GM12878 (cell line): Measurements from ENCODE around the gene FANCD2OS. TPM values are rescaled to one million over a fixed set of nuclear protein-coding genes. Genes with fewer than 3 reads are reported as not detected.
"Not testable (repeated sequence)": the region's sequence is repeated elsewhere in the genome, so short reads cannot be mapped to it uniquely, and the experiment has no call there.

Source experiments
- ATAC-seq: fragments of 200-7000 bp; cut with Tn5 transposase; 3 replicates; pipeline ENCODE4 v1.9.1; 2020; ENCODE audit warnings: mild to moderate bottlenecking, moderate library complexity
- BruUV-seq: library from RNA; stranded (reverse); fragments of 400-500 nt; replicated peaks from 2 replicates; lab custom pipeline; 2021; lab: Mats Ljungman, UMichigan
- CTCF ChIA-PET: fragments of 300-600 bp; sonication (Branson Sonifier 250); formaldehyde crosslinking; extraction: SDS; loops from one replicate; lab custom pipeline; 2021; ENCODE audit warnings: inconsistent platforms; lab: Yijun Ruan, JAX
- POLR2A ChIA-PET: fragments of 350-600 bp; formaldehyde crosslinking; extraction: SDS; loops from one replicate; lab custom pipeline; 2021; ENCODE audit warnings: inconsistent platforms; lab: Charles Lee
- RAD21 ChIA-PET: fragments of 300-600 bp; sonication (Branson Sonifier 250); formaldehyde crosslinking; loops from one replicate; lab custom pipeline; 2023; ENCODE audit warnings: antibody characterized with exemption; ENCODE audit not compliant: unreplicated experiment; lab: Charles Lee
- SMC1A ChIA-PET: fragments of 300-600 bp; sonication (Branson Sonifier 250); formaldehyde crosslinking; loops from one replicate; lab custom pipeline; 2023; ENCODE audit not compliant: unreplicated experiment, uncharacterized antibody; lab: Charles Lee
- DNase-seq: peaks from one replicate; pipeline ENCODE4 v3.0.0-alpha.2; 2011; ENCODE audit warnings: low read depth, low spot score
- FAIRE-seq: peaks from 3 replicates; lab custom pipeline; 2011; peaks lifted over from hg19 to GRCh38; lab: Jason Lieb, UNC
- H2AFZ ChIP-seq: 2 replicates; pipeline ENCODE4 v1.6.0; 2011; ENCODE audit warnings: low read depth, low read length, control low read depth; ENCODE audit not compliant: control insufficient read depth
- H3K27ac ChIP-seq: 2 replicates; pipeline ENCODE4 v1.5.1; 2011; ENCODE audit warnings: control low read depth; ENCODE audit not compliant: control insufficient read depth, insufficient read depth
- H3K27me3 ChIP-seq, 2 experiments: replicated peaks in 1 of 2; 2 replicates each; pipeline versions ENCODE4 v1.6.0 to v1.6.1; 2011; ENCODE audit warnings: low read length in 1 of 2; ENCODE audit not compliant: control insufficient read depth in 2 of 2, insufficient read depth in 2 of 2
- H3K36me3 ChIP-seq, 2 experiments: 2 replicates each; pipeline ENCODE4 v1.5.1; 2011; ENCODE audit warnings: low read length in 1 of 2; ENCODE audit not compliant: control insufficient read depth in 2 of 2, insufficient read depth in 2 of 2
- H3K4me1 ChIP-seq: 2 replicates; pipeline ENCODE4 v1.6.1; 2011; ENCODE audit warnings: mild to moderate bottlenecking, low read length, moderate library complexity, mixed read lengths; ENCODE audit not compliant: control insufficient read depth, insufficient read depth
- H3K4me2 ChIP-seq: 2 replicates; pipeline ENCODE4 v1.6.0; 2011; ENCODE audit warnings: control low read depth; ENCODE audit not compliant: control insufficient read depth, insufficient read depth
- H3K4me3 ChIP-seq: fragments of 200-600 bp; sonication (generic); 2 replicates; pipeline ENCODE4 v1.5.1; 2016
- H3K79me2 ChIP-seq: 2 replicates; pipeline ENCODE4 v1.6.0; 2011; ENCODE audit warnings: low read length; ENCODE audit not compliant: control insufficient read depth, insufficient read depth
- H3K9ac ChIP-seq: 2 replicates; pipeline ENCODE4 v1.8.0; 2011; ENCODE audit warnings: low read length, control low read depth, mixed read lengths; ENCODE audit not compliant: control insufficient read depth, insufficient read depth
- H3K9me3 ChIP-seq: replicated peaks from 3 replicates; pipeline ENCODE4 v1.5.1; 2011; ENCODE audit warnings: mild to moderate bottlenecking, low read length; ENCODE audit not compliant: control insufficient read depth, insufficient read depth
- H4K20me1 ChIP-seq: 2 replicates; pipeline ENCODE4 v1.6.0; 2011; ENCODE audit not compliant: control insufficient read depth, insufficient read depth
- E2F8 ChIP-seq: fragments of 450-650 bp; IDR thresholded peaks from 2 replicates; pipeline ENCODE4 v1.6.1; 2018; ENCODE audit warnings: mild to moderate bottlenecking, low read depth, moderate library complexity; ENCODE audit not compliant: partially characterized antibody
- NBN ChIP-seq: fragments of 450-650 bp; IDR thresholded peaks from 2 replicates; pipeline ENCODE4 v1.6.1; 2016
- SP1 ChIP-seq: IDR thresholded peaks from one replicate; pipeline ENCODE4 v1.6.1; 2011; ENCODE audit warnings: low read depth, low read length
- WGBS: methylation state at CpG from one replicate; pipeline ENCODE4 v1.1.6; 2016; ENCODE audit warnings: low lambda C conversion rate; ENCODE audit not compliant: insufficient replicate concordance, insufficient coverage; ENCODE audit errors: missing lambda C conversion rate; 5-methylcytosine and 5-hydroxymethylcytosine counted together
- in situ Hi-C: fragments of 300-500 bp; cut with MboI; formaldehyde crosslinking; loops from 9 replicates; pipeline ENCODE4 v1.14.3; 2018; ENCODE audit warnings: mixed read lengths
- intact Hi-C: fragments of 100-400 bp; cut with micrococcal nuclease; formaldehyde crosslinking; loops from one replicate; pipeline ENCODE4 v1.14.2; 2022; ENCODE audit not compliant: unreplicated experiment
- polyA plus RNA-seq, 11 experiments: library from polyadenylated mRNA; depleted of rRNA in 4 of 11; unstranded in 6 of 11; stranded (reverse) in 5 of 11; fragments of >200 nt; fragmentation: Nextera tagmentation in 4 of 11; fragmentation: Illumina TruSeq in 1 of 11; extraction: Ambion mirVana in 4 of 11; extraction: Trizol in 1 of 11; gene quantifications; 1 replicate in 1 of 11; 2 replicates in 10 of 11; pipeline versions ENCODE4 v1.2.1 to v1.2.3, GENCODE V29; 2011 to 2016; ENCODE audit warnings: inconsistent platforms in 2 of 11, missing spikeins in 2 of 11, low read depth in 1 of 11
- total RNA-seq, 4 experiments: library from RNA; depleted of rRNA in 3 of 4; stranded (reverse); fragments of >200 nt in 3 of 4; fragmentation: Illumina TruSeq in 1 of 4; extraction: Trizol in 1 of 4; gene quantifications; 2 replicates each; pipeline versions ENCODE4 v1.2.1 to v1.2.3, GENCODE V29; 2013 to 2021

FANCD2OS gene
- total and polyA plus RNA-seq, 10 of the 15 experiments (the other 5 are each of a cell fraction or from before 2014, with no cell fraction given): 0.38 to 0.42 TPM; not detected in 8

- Histone ChIP-seq H2AFZ (no peak overlapping the region), H3K36me3 (peaks cover 2 to 5% of the 10 kb centered on the region in 2 experiments), H3K27me3 (no peaks in the 10 kb centered on the region), H3K27ac (no peak overlapping the region), H3K79me2 (no peaks in the 10 kb centered on the region), H3K4me1 (no peaks in the 10 kb centered on the region), H3K9ac (no peak overlapping the region), H3K9me3 (no peaks in the 10 kb centered on the region), H4K20me1 (no peaks in the 10 kb centered on the region), H3K4me2 (no peak overlapping the region), H3K4me3 (no peak overlapping the region)
- ATAC-seq (no peak), FAIRE-seq (no peak), DNase-seq (no peak)
- ChIA-PET SMC1A (interaction anchor here (0.7 to 1.0 kb wide), 2 partner anchors 98 to 130 kb away, joined by 3 read pairs; no protein-coding TSS in a partner anchor), CTCF (interaction anchor here (0.7 to 1.0 kb wide), 2 partner anchors 161 to 318 kb away, joined by 3 read pairs; no protein-coding TSS in a partner anchor), POLR2A (no interaction called here), RAD21 (no interaction called here)
- TF ChIP-seq NBN (no peak), E2F8 (no peak), SP1 (no peak)
- in situ Hi-C loops (no loop called here), intact Hi-C loops (no loop called here)
- BruUV-seq: no TSS peak
- WGBS: 100% methylated on average over 3 of the region's 3 CpGs
These were observed 14.4 kb downstream of the FANCD2OS start for GRCh38 chr3:10093678-10094077.

- SMC1A ChIA-PET, H3K4me2 ChIP-seq, DNase-seq, in situ Hi-C loops, BruUV-seq, H3K4me1 ChIP-seq, intact Hi-C loops, H2AFZ ChIP-seq, H3K9me3 ChIP-seq, H3K27ac ChIP-seq, RAD21 ChIA-PET, H3K36me3 ChIP-seq, CTCF ChIA-PET, H4K20me1 ChIP-seq, H3K4me3 ChIP-seq, ATAC-seq, H3K27me3 ChIP-seq, FAIRE-seq, H3K79me2 ChIP-seq, H3K9ac ChIP-seq: not testable (repeated sequence)
- POLR2A ChIA-PET: interaction anchor here (0.6 kb wide), 1 partner anchor 125 kb away, joined by 3 read pairs; no protein-coding TSS in a partner anchor
- WGBS: no CpG with 5 or more reads among the region's 2 CpGs
These were observed 16.7 kb downstream of the FANCD2OS start for GRCh38 chr3:10091387-10091786.

GRCh38 chr3:10090774-10091173, 17.3 kb downstream of the FANCD2OS start:
- DNase-seq, intact Hi-C loops, ATAC-seq, H4K20me1 ChIP-seq, H3K4me2 ChIP-seq, H3K9ac ChIP-seq, in situ Hi-C loops, POLR2A ChIA-PET, H3K27me3 ChIP-seq, H3K4me1 ChIP-seq, H3K9me3 ChIP-seq, CTCF ChIA-PET, H3K4me3 ChIP-seq, FAIRE-seq, H3K27ac ChIP-seq, H2AFZ ChIP-seq, RAD21 ChIA-PET, BruUV-seq, H3K79me2 ChIP-seq, SMC1A ChIA-PET: not testable (repeated sequence)
- H3K36me3 ChIP-seq: peaks cover 7 to 10% of the 10 kb centered on the region in 2 experiments
- WGBS: no CpG with 5 or more reads among the region's 1 CpG
